Activated T-cell treated with anti-CD3 and anti-CD28 coated beads for 24 hours (primary cell): ENCODE measurements around the gene CORO6.

Source experiments
- DNase-seq: peaks from one replicate; pipeline ENCODE4 v3.0.0-alpha.2; 2020; ENCODE audit warnings: low read depth

CORO6 gene

GRCh38 chr17:29630630-29631193 is 8.0 kb upstream of the CORO6 start:
- DNase-seq = no peak

- no peak for DNase-seq
Observed at GRCh38 chr17:29629839-29630238, 7.1 kb upstream of the CORO6 start.

- DNase-seq = no peak
Observed at GRCh38 chr17:29628644-29629043, 5.9 kb upstream of the CORO6 start.

- DNase-seq = no peak
Observed at GRCh38 chr17:29627951-29628350, 5.2 kb upstream of the CORO6 start.

GRCh38 chr17:29625037-29625750 is 2.5 kb upstream of the CORO6 start:
- no peak for DNase-seq

- no peak for DNase-seq
Observed at GRCh38 chr17:29624586-29624985, 1.9 kb upstream of the CORO6 start.

- DNase-seq = no peak
Observed at GRCh38 chr17:29623283-29623647, 553 bp upstream of the CORO6 start.

- DNase-seq = no peak
Observed at GRCh38 chr17:29621751-29622194, 939 bp downstream of the CORO6 start.

GRCh38 chr17:29620779-29621500 is 1.8 kb downstream of the CORO6 start:
- DNase-seq = no peak

- DNase-seq = no peak
Observed at GRCh38 chr17:29620271-29620670, 2.4 kb downstream of the CORO6 start.

GRCh38 chr17:29619251-29619650 is 3.5 kb downstream of the CORO6 start:
- no peak for DNase-seq

GRCh38 chr17:29618272-29619065 is 4.2 kb downstream of the CORO6 start:
- no peak for DNase-seq

GRCh38 chr17:29617481-29618271 is 5.0 kb downstream of the CORO6 start:
- peak; percentile 83 for DNase-seq

GRCh38 chr17:29617125-29617480 is 5.6 kb downstream of the CORO6 start:
- peak; percentile 86 for DNase-seq

- no peak for DNase-seq
Observed at GRCh38 chr17:29616300-29617048, 6.2 kb downstream of the CORO6 start.

- DNase-seq = peak; percentile 83
Observed at GRCh38 chr17:29615492-29616299, 7.0 kb downstream of the CORO6 start.

GRCh38 chr17:29615048-29615385 is 7.7 kb downstream of the CORO6 start:
- DNase-seq = no peak

- DNase-seq = no peak
Observed at GRCh38 chr17:29614349-29615047, 8.2 kb downstream of the CORO6 start.

GRCh38 chr17:29613856-29614255 is 8.9 kb downstream of the CORO6 start:
- no peak for DNase-seq
